Lower leg skin (tissue), 4 donors: Measurements from ENCODE around the gene PDZRN3. TPM values are rescaled to one million over a fixed set of nuclear protein-coding genes. Genes with fewer than 3 reads are reported as not detected.

Source experiments
- DNase-seq, 2 donors: peaks; one replicate each; pipeline ENCODE4 v3.0.0-alpha.2; 2019; ENCODE audit warnings: low spot score in 2 of 2
- H3K4me3 ChIP-seq: fragments of 200-600 bp; sonication (generic); 2 replicates; pipeline ENCODE4 v1.5.1; 2017; ENCODE audit warnings: mild to moderate bottlenecking, low read depth; ENCODE audit not compliant: poor library complexity, severe bottlenecking
- CTCF ChIP-seq, 3 donors: fragments of 450-650 bp; IDR thresholded peaks; one replicate each; pipeline ENCODE4 v1.5.1; 2016; ENCODE audit warnings: antibody characterized with exemption in 3 of 3, mild to moderate bottlenecking in 3 of 3, moderate library complexity in 2 of 3
- POLR2A ChIP-seq, 2 donors: fragments of 450-650 bp; IDR thresholded peaks; one replicate each; pipeline ENCODE4 v1.6.1; 2016 to 2017; ENCODE audit warnings: antibody characterized with exemption in 2 of 2, mild to moderate bottlenecking in 1 of 2, moderate library complexity in 1 of 2
- WGBS, 2 donors: methylation state at CpG; one replicate each; pipeline ENCODE4 v1.1.5; 2018; 5-methylcytosine and 5-hydroxymethylcytosine counted together
- intact Hi-C: fragments of 100-400 bp; cut with DNase I; formaldehyde crosslinking; loops from one replicate; pipeline ENCODE4 v1.15.0; 2023; ENCODE audit warnings: low total_unique reads
- total RNA-seq, 4 donors: library from RNA; depleted of rRNA; stranded (reverse); fragments of >200 nt; gene quantifications; one replicate each; pipeline ENCODE4 v1.1.0, GENCODE V29; 2016

PDZRN3 gene
- total RNA-seq, 4 donors from 2014 or later = 9.7 to 29.9 (median 13.4) TPM

- H3K4me3 ChIP-seq = no peak overlapping the region
- DNase-seq = no peak
- intact Hi-C loops = no loop called here
- TF ChIP-seq POLR2A (IDR thresholded peaks at IDR 0.05) (no peak), CTCF (IDR thresholded peaks at IDR 0.05) (no peak)
Measured at GRCh38 chr3:73605861-73606260, 18.9 kb downstream of the PDZRN3 start.

DNA sequence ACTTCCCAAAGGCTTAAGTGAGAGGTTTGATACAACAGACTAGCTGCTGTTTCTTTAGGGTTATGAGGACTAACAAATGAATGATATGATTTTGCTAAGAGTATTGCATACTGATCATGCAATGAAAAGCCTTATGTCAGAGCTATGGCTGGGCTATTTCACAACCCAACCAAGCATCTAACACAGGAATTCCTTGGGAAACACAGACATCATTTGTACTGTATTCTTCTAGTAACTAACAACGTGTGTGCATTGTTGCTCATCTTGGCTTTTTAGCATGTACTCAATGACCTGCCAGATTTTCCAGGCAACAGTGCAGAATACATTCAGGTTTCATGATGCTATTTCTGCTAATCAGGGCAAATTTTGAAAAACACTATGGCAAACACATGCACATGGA is 19.3 kb downstream of the PDZRN3 start:
- no peak for TF ChIP-seq POLR2A (IDR thresholded peaks at IDR 0.05)
- no peak for TF ChIP-seq CTCF (IDR thresholded peaks at IDR 0.05)
- no peak overlapping the region for H3K4me3 ChIP-seq
- intact Hi-C loops = no loop called here
- no peak for DNase-seq
- 19 to 25% methylated on average over 1 of the region's 1 CpG for WGBS, 2 donors

- no peak overlapping the region for H3K4me3 ChIP-seq
- intact Hi-C loops = no loop called here
- TF ChIP-seq CTCF (IDR thresholded peaks at IDR 0.05) = no peak
- no peak for TF ChIP-seq POLR2A (IDR thresholded peaks at IDR 0.05)
- 74 to 76% methylated on average over 3 of the region's 3 CpGs for WGBS, 2 donors
- no peak for DNase-seq
Measured at GRCh38 chr3:73604451-73604850, 20.3 kb downstream of the PDZRN3 start.

- no peak for DNase-seq
- no peak overlapping the region for H3K4me3 ChIP-seq
- no peak for TF ChIP-seq CTCF (IDR thresholded peaks at IDR 0.05)
- TF ChIP-seq POLR2A (IDR thresholded peaks at IDR 0.05) = no peak
- intact Hi-C loops = no loop called here
- 62 to 65% methylated on average over 1 of the region's 1 CpG for WGBS, 2 donors
Measured at GRCh38 chr3:73603762-73604171, 21.0 kb downstream of the PDZRN3 start.

GRCh38 chr3:73602170-73602569 is 22.6 kb downstream of the PDZRN3 start:
- H3K4me3 ChIP-seq = no peak overlapping the region
- no peak for DNase-seq
- intact Hi-C loops = no loop called here
- WGBS, 2 donors = 41 to 53% methylated on average over 3 of the region's 3 CpGs
- TF ChIP-seq POLR2A (IDR thresholded peaks at IDR 0.05) (no peak), CTCF (IDR thresholded peaks at IDR 0.05) (no peak)

- intact Hi-C loops = no loop called here
- H3K4me3 ChIP-seq = no peak overlapping the region
- WGBS, 2 donors = 86 to 87% methylated on average over 2 of the region's 2 CpGs
- DNase-seq = no peak
- TF ChIP-seq CTCF (IDR thresholded peaks at IDR 0.05) = no peak
- no peak for TF ChIP-seq POLR2A (IDR thresholded peaks at IDR 0.05)
Measured at GRCh38 chr3:73601481-73601880, 23.3 kb downstream of the PDZRN3 start.
